H9 (cell line): ENCODE results near the gene TRIM9. TPM values are rescaled to one million over a fixed set of nuclear protein-coding genes. Genes with fewer than 3 reads are reported as not detected.

ENCODE experiments used
- DNase-seq: peaks from one replicate; pipeline ENCODE4 v3.0.0-alpha.2; 2017
- H2AFZ ChIP-seq: one replicate; pipeline ENCODE4 v1.6.1; 2013; ENCODE audit warnings: mild to moderate bottlenecking, low read length, control low read depth, moderate library complexity
- H2AK5ac ChIP-seq: 2 replicates; pipeline ENCODE4 v1.6.1; 2013; ENCODE audit warnings: low read length, control low read depth, mixed read lengths; ENCODE audit not compliant: insufficient read length
- H2BK120ac ChIP-seq: one replicate; pipeline ENCODE4 v1.6.1; 2013; ENCODE audit warnings: low read depth, mild to moderate bottlenecking, low read length, control low read depth, inconsistent platforms; ENCODE audit not compliant: poor library complexity, severe bottlenecking
- H2BK12ac ChIP-seq: 2 replicates; pipeline ENCODE4 v1.6.1; 2013; ENCODE audit warnings: low read length, control low read depth, mixed read lengths, low read depth; ENCODE audit not compliant: insufficient read length
- H2BK15ac ChIP-seq: 2 replicates; pipeline ENCODE4 v1.6.1; 2013; ENCODE audit warnings: low read depth, low read length, control low read depth
- H2BK20ac ChIP-seq: one replicate; pipeline ENCODE4 v1.6.1; 2013; ENCODE audit warnings: low read depth, mild to moderate bottlenecking, low read length, control low read depth, inconsistent platforms; ENCODE audit not compliant: poor library complexity, severe bottlenecking
- H2BK5ac ChIP-seq: 2 replicates; pipeline ENCODE4 v1.6.1; 2013; ENCODE audit warnings: low read length, control low read depth, mixed read lengths; ENCODE audit not compliant: insufficient read length
- H3K14ac ChIP-seq: 2 replicates; pipeline ENCODE4 v1.6.1; 2013; ENCODE audit warnings: low read length, control low read depth; ENCODE audit not compliant: insufficient read depth
- H3K18ac ChIP-seq: 2 replicates; pipeline ENCODE4 v1.6.1; 2013; ENCODE audit warnings: low read depth, mild to moderate bottlenecking, mixed read lengths, low read length, control low read depth; ENCODE audit not compliant: insufficient read length
- H3K23ac ChIP-seq: 2 replicates; pipeline ENCODE4 v1.6.1; 2013; ENCODE audit warnings: low read length, control low read depth, mixed read lengths, low read depth; ENCODE audit not compliant: insufficient read length
- H3K23me2 ChIP-seq: 2 replicates; pipeline ENCODE4 v1.6.1; 2013; ENCODE audit warnings: low read depth, mild to moderate bottlenecking, mixed read lengths, low read length, control low read depth; ENCODE audit not compliant: insufficient read length, poor library complexity, severe bottlenecking
- H3K27ac ChIP-seq: 2 replicates; pipeline ENCODE4 v1.5.1; 2013; ENCODE audit warnings: low read length, control low read depth, mixed read lengths, low read depth; ENCODE audit not compliant: insufficient read length
- H3K27me3 ChIP-seq: 2 replicates; pipeline ENCODE4 v1.6.1; 2013; ENCODE audit warnings: low read length, control low read depth, inconsistent platforms; ENCODE audit not compliant: insufficient read depth
- H3K4ac ChIP-seq: 2 replicates; pipeline ENCODE4 v1.6.1; 2013; ENCODE audit warnings: low read depth, mild to moderate bottlenecking, control low read depth, inconsistent platforms, low read length, moderate library complexity
- H3K4me1 ChIP-seq: 2 replicates; pipeline ENCODE4 v1.6.1; 2013; ENCODE audit warnings: low read length, control low read depth, inconsistent platforms; ENCODE audit not compliant: insufficient read depth
- H3K4me2 ChIP-seq: 2 replicates; pipeline ENCODE4 v1.6.1; 2013; ENCODE audit warnings: low read length, control low read depth, mixed read lengths; ENCODE audit not compliant: insufficient read length, insufficient read depth
- H3K56ac ChIP-seq: 2 replicates; pipeline ENCODE4 v1.6.1; 2013; ENCODE audit warnings: low read depth, mild to moderate bottlenecking, mixed read lengths, low read length, control low read depth; ENCODE audit not compliant: insufficient read length
- H3K79me1 ChIP-seq: 2 replicates; pipeline ENCODE4 v1.6.1; 2013; ENCODE audit warnings: low read depth, mild to moderate bottlenecking, moderate library complexity, low read length, control low read depth, inconsistent platforms; ENCODE audit not compliant: insufficient read depth, poor library complexity, severe bottlenecking
- H3K79me2 ChIP-seq: 2 replicates; pipeline ENCODE4 v1.6.1; 2013; ENCODE audit warnings: low read length, control low read depth, inconsistent platforms; ENCODE audit not compliant: insufficient read depth
- H3K9ac ChIP-seq: 2 replicates; pipeline ENCODE4 v1.6.1; 2013; ENCODE audit warnings: low read length, control low read depth, mixed read lengths; ENCODE audit not compliant: insufficient read length; ENCODE audit errors: extremely low read depth
- H3K9me3 ChIP-seq: one replicate; pipeline ENCODE4 v1.6.1; 2013; ENCODE audit warnings: low read depth, low read length, inconsistent platforms; ENCODE audit not compliant: control insufficient read depth
- H3T11ph ChIP-seq: one replicate; pipeline ENCODE4 v1.6.1; 2013; ENCODE audit warnings: mild to moderate bottlenecking, low read length, control low read depth, inconsistent platforms
- H4K20me1 ChIP-seq: one replicate; pipeline ENCODE4 v1.6.1; 2013; ENCODE audit not compliant: control insufficient read depth, insufficient read length, insufficient read depth
- H4K5ac ChIP-seq: 2 replicates; pipeline ENCODE4 v1.6.1; 2013; ENCODE audit warnings: low read depth, mild to moderate bottlenecking, mixed read lengths, low read length, control low read depth; ENCODE audit not compliant: insufficient read length
- H4K8ac ChIP-seq: replicated peaks from 2 replicates; pipeline ENCODE4 v1.6.1; 2013; ENCODE audit warnings: low read length, control low read depth, mixed read lengths, low read depth; ENCODE audit not compliant: insufficient read length
- H4K91ac ChIP-seq: 2 replicates; pipeline ENCODE4 v1.6.1; 2013; ENCODE audit warnings: low read depth, mild to moderate bottlenecking, moderate library complexity, mixed read lengths, low read length, control low read depth; ENCODE audit not compliant: insufficient read length
- H3K27ac Mint-ChIP-seq, 3 experiments: 2 replicates in 2 of 3; 3 replicates in 1 of 3; pipeline ENCODE4 v1.8.0; 2020 to 2021; ENCODE audit warnings: mixed read lengths in 3 of 3, mild to moderate bottlenecking in 1 of 3, moderate library complexity in 1 of 3
- H3K27me3 Mint-ChIP-seq: 2 replicates; pipeline ENCODE4 v1.8.0; 2021; ENCODE audit warnings: low read depth, mild to moderate bottlenecking, moderate library complexity, mixed read lengths
- H3K36me3 Mint-ChIP-seq, 3 experiments: 2 replicates in 2 of 3; 3 replicates in 1 of 3; pipeline ENCODE4 v1.8.0; 2020 to 2021; ENCODE audit warnings: low read depth in 3 of 3, mixed read lengths in 3 of 3; ENCODE audit not compliant: insufficient read depth in 1 of 3
- H3K4me1 Mint-ChIP-seq, 2 experiments: 2 replicates each; pipeline ENCODE4 v1.8.0; 2020; ENCODE audit warnings: mixed read lengths in 2 of 2
- H3K4me3 Mint-ChIP-seq, 2 experiments: 2 replicates in 1 of 2; 3 replicates in 1 of 2; pipeline ENCODE4 v1.8.0; 2020 to 2021; ENCODE audit warnings: mild to moderate bottlenecking in 2 of 2, mixed read lengths in 2 of 2, moderate library complexity in 1 of 2
- H3K9me3 Mint-ChIP-seq, 2 experiments: 2 replicates in 1 of 2; 3 replicates in 1 of 2; pipeline ENCODE4 v1.8.0; 2020; ENCODE audit warnings: mild to moderate bottlenecking in 2 of 2, mixed read lengths in 2 of 2, moderate library complexity in 1 of 2
- WGBS: extraction: QIAGEN DNeasy Blood & Tissue Kit; methylation state at CpG from one replicate; pipeline ENCODE4 v1.1.7; 2013; ENCODE audit warnings: missing lambda C conversion rate, low lambda C conversion rate, mixed read lengths; ENCODE audit not compliant: insufficient read length; ENCODE audit errors: extremely low coverage; 5-methylcytosine and 5-hydroxymethylcytosine counted together
- total RNA-seq: library from RNA; stranded (reverse); gene quantifications from 2 replicates; pipeline ENCODE4 v1.2.1, GENCODE V29; 2021
- TF ChIP-seq, protein P1 (sequence below): fragments of 200-600 bp; sonication (generic); conservative IDR thresholded peaks from 3 replicates; pipeline ENCODE4 v1.8.0; 2021; ENCODE audit warnings: antibody characterized with exemption, mild to moderate bottlenecking

The TRIM9 gene
- total RNA-seq, 1 experiment from 2014 or later: 0.98 TPM

DNA sequence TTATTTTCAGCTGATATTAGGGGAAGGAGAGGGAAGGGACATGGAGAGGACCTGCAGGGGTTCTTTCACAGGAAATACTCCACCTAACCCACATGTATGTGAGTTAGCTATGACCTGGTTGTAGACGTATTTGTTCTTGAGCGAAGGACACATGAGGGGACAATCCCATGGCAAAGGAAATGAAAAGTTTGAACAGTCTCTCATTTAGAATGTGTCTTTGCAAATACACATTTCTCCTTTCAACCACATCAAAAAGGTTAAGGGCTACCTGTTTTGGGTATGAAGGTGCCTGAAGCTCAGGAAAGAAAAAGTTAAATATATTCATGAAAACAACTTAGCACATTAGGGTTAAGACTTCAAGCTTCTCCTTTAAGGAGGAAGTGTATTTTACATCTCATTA lies 158.0 kb downstream of the TRIM9 start:
- Histone ChIP-seq H3K79me1 (no peaks in the 10 kb centered on the region), H4K8ac (no peak overlapping the region), H4K91ac (no peak overlapping the region), H2BK15ac (no peak overlapping the region), H2BK120ac (no peak overlapping the region), H3K79me2 (no peaks in the 10 kb centered on the region), H3K27ac (no peak overlapping the region), H2AK5ac (no peak overlapping the region), H3K4ac (no peak overlapping the region), H3K4me2 (no peak overlapping the region), H3K18ac (no peak overlapping the region), H3K23ac (no peak overlapping the region), H3K9ac (no peak overlapping the region), H2BK12ac (no peak overlapping the region), H2BK5ac (no peak overlapping the region), H4K20me1 (no peaks in the 10 kb centered on the region), H3K9me3 (no peaks in the 10 kb centered on the region), H3K56ac (no peak overlapping the region), H2BK20ac (no peak overlapping the region), H3T11ph (no peak overlapping the region), H3K14ac (no peak overlapping the region), H2AFZ (no peak overlapping the region), H4K5ac (no peak overlapping the region), H3K27me3 (no peaks in the 10 kb centered on the region), H3K23me2 (no peaks in the 10 kb centered on the region), H3K4me1 (no peaks in the 10 kb centered on the region)
- Mint-ChIP-seq H3K4me3 (no peak overlapping the region), H3K4me1 (no peaks in the 10 kb centered on the region), H3K36me3 (peaks cover 4 to 22% (median 4%) of the 10 kb centered on the region in 3 experiments; a peak in 6 of 7 replicates), H3K9me3 (no peaks in the 10 kb centered on the region), H3K27ac (no peak overlapping the region), H3K27me3 (no peaks in the 10 kb centered on the region)
- no CpG with 5 or more reads among the region's 2 CpGs for WGBS
- TF ChIP-seq, protein P1, sequence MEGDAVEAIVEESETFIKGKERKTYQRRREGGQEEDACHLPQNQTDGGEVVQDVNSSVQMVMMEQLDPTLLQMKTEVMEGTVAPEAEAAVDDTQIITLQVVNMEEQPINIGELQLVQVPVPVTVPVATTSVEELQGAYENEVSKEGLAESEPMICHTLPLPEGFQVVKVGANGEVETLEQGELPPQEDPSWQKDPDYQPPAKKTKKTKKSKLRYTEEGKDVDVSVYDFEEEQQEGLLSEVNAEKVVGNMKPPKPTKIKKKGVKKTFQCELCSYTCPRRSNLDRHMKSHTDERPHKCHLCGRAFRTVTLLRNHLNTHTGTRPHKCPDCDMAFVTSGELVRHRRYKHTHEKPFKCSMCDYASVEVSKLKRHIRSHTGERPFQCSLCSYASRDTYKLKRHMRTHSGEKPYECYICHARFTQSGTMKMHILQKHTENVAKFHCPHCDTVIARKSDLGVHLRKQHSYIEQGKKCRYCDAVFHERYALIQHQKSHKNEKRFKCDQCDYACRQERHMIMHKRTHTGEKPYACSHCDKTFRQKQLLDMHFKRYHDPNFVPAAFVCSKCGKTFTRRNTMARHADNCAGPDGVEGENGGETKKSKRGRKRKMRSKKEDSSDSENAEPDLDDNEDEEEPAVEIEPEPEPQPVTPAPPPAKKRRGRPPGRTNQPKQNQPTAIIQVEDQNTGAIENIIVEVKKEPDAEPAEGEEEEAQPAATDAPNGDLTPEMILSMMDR: no peak
- no peak for DNase-seq
